ENCODE measurements around the gene SMAD3.

- no peak for TF ChIP-seq JUN (IDR thresholded peaks at IDR 0.05; ENCODE audit: low read depth, low read length)
- TF ChIP-seq KDM4A (IDR thresholded peaks at IDR 0.05; ENCODE audit: low read depth, low read length, severe bottlenecking), result no peak
- no peak for TF ChIP-seq RXRA (IDR thresholded peaks at IDR 0.05; ENCODE audit: insufficient read depth, low read depth, low read length)
Observed at GRCh38 chr15:67117370-67117769, 52.0 kb downstream of the SMAD3 start.

All from H1 (cell line).